EH (cell line): ENCODE measurements around the gene SND1.

Experiments used
- DNase-seq: peaks from one replicate; pipeline ENCODE4 v3.0.0-alpha.2; 2015; ENCODE audit warnings: low read depth

The SND1 gene

DNA sequence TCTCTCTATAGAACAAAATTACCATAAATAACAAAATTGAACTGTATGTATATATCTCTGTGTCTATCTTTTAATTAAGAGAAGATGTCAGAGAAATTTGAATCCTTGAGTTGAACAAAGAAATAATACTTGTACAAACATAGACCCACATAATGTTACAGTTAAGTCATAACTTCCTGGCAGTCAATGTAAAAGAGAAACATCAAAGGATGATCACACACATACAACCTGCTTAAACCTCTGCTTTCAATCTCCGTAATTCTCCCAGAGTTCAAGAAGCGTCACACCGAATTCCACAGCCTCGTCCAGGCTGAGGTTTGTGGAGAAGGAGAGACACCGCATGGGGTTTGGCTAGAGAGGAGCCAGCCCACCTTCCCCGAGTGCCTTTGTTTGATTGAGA is 419.4 kb downstream of the SND1 start:
- DNase-seq: no peak

DNA sequence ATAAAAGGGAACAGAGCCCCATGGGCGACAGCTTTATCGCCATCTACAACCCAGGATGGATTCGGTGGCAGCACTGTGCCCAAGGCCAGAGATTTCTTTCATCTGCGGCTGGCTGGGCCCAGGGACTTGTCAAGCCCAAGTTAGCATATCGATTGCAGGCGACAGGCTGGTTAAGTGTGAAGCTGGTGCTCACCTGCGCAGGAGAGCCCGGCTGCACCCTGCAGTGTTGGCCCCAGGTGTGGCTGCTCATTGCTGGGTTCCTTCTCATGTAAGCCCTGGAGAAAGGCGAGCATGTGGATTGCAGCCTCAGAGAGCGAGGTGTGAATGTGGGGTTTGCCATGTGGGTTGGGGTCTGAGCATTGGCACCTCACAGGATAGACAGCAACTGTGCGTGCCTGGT is 419.8 kb downstream of the SND1 start:
- no peak for DNase-seq

GRCh38 chr7:128073671-128074310 is 421.8 kb downstream of the SND1 start:
- no peak for DNase-seq

DNA sequence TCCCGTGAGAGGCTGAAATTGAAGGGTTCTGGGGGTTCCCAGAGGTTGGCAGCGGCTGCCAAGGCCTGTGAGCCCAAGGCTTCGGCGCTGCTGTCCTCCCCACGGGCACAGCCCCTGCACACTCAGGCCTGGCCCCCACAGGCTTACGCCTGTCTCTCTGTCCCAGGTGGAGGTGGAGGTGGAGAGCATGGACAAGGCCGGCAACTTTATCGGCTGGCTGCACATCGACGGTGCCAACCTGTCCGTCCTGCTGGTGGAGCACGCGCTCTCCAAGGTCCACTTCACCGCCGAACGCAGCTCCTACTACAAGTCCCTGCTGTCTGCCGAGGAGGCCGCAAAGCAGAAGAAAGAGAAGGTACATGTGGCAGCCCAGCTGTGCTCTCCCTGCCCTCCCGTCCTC is 422.3 kb downstream of the SND1 start:
- DNase-seq: no peak

- DNase-seq: no peak
Observed at GRCh38 chr7:128074736-128075135, 422.7 kb downstream of the SND1 start.

GRCh38 chr7:128075242-128076095 is 423.5 kb downstream of the SND1 start:
- DNase-seq: no peak

DNA sequence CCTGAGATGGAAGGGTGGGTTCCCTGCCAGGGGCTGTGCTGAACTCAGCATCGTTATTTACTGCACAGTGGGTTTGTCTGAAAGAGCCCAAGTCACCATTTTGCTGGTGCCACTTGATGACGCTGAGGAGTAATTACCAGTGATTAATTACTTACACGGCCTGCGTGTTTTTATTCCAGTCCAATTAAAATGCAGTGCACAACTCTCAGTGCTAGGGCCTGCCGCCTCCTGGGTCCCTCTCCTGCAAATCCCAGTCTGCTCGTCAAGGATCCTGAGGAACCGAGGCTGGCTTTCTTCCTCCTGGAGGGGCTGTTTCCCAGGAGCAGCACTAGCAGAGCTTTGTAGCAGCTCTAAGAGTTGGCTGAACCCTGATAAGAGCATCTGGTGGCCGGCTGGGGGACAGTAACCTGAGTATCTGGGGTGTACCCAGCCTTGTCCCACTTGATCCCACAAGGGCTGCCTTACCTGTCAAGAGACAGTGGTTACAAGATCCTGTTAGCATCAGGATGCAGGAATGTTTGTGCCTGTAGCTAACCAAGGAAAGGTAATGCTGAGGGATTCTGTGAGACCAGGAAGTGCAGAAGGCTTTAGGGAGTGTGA is 424.3 kb downstream of the SND1 start:
- DNase-seq: no peak

DNA sequence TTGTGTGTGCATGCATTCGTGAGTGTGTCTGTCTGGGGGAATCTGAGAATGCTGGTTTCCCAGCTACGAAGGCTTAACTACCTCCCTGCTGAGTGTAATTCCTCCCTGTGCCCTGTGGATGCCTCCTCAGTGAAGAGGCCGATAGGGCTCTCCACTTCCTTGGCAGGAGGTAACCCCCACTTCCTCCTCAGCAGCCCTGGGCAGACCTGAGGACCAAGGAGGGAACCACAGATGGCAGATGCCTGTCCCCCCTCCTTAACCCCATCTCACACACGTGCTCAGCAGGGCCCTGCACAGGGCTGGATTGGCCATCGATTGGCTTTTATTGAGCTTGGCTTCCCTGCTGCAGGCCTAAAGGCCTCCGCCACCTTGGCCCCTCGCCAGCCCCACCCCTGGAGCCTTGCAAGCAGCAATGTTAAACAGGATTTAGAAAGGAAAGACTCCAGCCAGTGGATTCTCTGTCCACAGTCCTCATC is 424.8 kb downstream of the SND1 start:
- DNase-seq: no peak

DNA sequence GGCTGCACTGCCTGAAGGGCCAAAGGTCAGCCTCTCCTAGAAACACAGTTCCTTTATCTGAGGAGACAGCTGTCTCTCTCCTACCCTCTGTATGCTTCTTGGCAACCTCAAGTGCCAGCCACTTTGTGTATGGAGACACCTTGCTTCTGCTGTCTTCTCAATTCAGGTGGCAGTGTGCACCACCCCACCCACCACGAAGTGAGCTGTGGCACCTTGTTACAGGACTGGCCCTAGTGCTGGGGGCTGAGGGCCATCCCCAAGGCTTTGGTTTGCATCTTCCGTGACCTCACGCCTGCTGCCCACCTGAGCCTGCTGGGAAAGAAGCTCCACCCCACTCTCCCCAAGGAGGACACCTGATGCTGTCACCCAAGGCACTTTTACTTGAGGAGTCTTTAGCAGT is 426.3 kb downstream of the SND1 start:
- DNase-seq: no peak

- no peak for DNase-seq
Observed at GRCh38 chr7:128080169-128080568, 428.2 kb downstream of the SND1 start.

DNA sequence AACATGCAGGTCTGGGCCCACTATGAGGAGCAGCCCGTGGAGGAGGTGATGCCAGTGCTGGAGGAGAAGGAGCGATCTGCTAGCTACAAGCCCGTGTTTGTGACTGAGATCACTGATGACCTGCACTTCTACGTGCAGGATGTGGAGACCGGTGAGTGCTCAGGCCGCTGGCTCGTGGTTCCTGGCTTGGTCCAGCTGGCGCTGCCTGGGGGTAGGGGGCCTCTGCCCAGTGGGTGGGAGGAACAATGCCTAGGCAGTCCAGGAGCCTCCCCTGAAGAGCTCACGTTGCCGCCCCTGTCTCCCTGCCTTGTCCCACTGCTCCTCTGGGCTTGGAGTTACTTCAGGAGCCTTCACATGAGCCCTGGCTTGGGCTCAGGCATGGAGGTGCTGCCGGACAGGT is 429.4 kb downstream of the SND1 start:
- no peak for DNase-seq

GRCh38 chr7:128081808-128082207 is 429.8 kb downstream of the SND1 start:
- no peak for DNase-seq

GRCh38 chr7:128082431-128082830 is 430.4 kb downstream of the SND1 start:
- no peak for DNase-seq

- DNase-seq: peak; percentile 93
Observed at GRCh38 chr7:128084896-128085608, 433.1 kb downstream of the SND1 start.

DNA sequence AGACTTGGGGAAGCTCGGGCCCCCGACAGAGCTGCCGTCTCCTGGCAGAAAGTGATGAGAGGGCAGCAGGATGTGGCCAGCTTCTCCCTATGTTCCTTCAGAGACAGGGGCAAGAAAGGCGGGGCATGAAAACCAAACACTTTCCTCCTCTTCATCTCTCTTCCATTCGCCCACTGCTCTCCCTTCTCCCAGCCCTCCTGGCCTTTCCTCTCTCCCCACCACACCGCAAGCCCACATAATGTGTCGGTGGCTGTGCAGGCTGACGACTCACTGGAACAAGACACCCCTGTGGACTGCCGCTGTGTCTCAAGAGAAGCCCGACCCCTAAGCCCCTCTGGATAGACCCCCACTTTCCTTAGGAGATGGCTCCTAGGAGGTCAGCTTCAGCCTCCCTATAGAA is 438.5 kb downstream of the SND1 start:
- DNase-seq: no peak

DNA sequence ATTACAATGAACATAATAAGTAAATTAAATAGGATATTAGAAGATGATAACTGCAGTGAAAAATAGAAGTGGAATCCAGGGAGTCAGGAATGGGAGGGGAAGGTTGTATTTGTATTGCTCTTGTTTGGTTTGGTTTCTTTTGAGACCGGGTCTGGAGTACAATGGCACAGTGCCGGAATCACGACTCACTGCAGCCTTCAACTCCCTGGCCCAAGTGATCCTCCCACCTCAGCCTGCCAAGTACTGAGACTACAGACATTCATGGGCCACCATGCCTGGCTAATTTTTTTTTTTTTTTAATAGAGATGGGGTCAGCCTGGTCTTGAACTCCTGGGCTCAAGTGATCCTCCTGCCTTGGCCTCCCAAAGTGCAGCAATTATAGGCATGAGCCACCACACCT is 439.1 kb downstream of the SND1 start:
- peak; percentile 53 for DNase-seq

DNA sequence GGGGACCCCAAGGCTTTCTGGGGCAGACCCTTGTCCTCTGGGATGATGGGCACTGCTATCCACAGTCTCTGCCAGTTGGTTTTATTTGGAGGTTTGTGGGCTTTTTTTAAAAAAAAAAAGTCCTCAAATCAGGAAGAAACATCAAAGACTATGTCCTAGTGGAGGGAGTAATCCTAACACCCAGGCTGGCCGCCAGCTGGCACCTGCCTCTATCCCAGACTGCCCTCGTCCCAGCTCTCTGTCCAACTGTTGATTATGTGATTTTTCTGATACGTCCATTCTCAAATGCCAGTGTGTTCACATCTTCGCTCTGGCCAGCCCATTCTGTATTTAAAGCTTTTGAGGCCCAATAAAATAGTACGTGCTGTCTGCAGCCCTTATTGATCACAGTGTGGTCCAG is 440.2 kb downstream of the SND1 start:
- no peak for DNase-seq

DNA sequence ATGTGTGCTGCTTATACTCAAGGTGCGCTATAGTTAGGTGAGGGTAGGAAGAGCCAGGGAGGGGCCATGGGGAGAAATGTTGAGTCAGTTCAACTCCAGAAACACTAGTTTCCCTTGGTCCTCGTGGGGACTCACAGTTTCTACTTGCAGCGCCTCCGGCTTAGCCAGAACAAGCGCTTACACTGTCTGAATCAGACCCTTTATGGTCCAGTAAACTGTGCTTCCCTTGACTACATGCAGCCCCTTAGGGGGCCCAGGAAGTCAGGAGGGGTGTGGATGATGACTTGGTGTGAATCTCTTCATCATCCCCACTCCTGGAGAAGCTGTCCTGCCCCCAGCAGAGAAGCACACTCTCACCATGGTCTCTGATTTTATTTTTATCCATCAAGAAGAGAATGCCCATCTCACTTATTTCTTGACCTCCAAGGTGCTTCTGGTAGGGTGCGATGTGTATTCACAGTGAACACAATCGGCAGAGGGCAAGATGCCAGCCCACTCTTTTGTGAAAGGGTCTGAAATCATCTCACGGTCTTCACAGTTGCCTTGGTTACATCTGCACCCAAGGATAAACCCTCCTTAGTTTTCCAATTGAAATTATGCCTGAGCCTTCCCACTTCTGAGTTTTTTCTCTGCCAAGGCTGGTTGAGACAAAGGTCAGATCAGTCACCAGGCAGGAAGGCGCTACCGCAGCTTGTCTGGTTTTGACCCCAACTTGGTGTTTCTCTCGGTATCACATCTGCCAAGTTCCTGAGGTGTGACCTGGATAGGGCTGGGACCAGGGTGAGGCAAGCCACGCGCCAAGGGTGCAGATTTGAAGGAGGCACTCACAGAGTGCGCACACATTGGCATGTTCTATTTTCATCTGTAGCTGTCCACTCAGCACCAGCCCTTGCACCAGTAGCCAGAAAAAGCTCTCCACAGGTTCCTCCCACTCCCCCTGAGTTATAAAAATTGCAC is 441.9 kb downstream of the SND1 start:
- DNase-seq: no peak

- no peak for DNase-seq
Observed at GRCh38 chr7:128094686-128095085, 442.7 kb downstream of the SND1 start.

GRCh38 chr7:128097211-128097731 is 445.3 kb downstream of the SND1 start:
- DNase-seq: peak; percentile 57

DNA sequence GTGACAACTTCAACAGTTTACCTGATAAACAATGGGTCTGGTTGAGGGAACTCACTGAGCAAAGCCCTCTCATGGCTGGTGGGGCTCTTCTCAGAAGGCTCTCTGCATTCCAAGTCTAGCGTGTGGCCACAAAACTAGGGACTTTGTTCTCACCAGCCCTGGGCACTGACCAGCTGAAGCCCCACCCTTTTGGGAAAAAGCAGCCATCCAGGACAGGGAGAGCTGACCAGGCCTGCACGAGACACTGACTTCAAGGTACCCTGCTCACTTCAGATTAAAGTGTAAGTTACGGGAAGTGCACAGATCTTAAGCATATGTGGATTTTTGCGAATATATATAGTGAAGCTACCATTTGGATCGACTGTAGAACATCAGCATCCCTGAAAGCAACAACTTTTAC is 446.6 kb downstream of the SND1 start:
- no peak for DNase-seq
